HPDE6-E6E7 (cell line): ENCODE results near the gene SUPT3H.

Experiments
- DNase-seq: peaks from one replicate; pipeline ENCODE4 v3.0.0; 2011; ENCODE audit warnings: missing footprints; ENCODE audit errors: extremely low spot score

Gene SUPT3H

GRCh38 chr6:45003387-45003786, 374.3 kb downstream of the SUPT3H start:
- DNase-seq: no peak

GRCh38 chr6:45002390-45003105, 375.2 kb downstream of the SUPT3H start:
- DNase-seq: no peak

DNA sequence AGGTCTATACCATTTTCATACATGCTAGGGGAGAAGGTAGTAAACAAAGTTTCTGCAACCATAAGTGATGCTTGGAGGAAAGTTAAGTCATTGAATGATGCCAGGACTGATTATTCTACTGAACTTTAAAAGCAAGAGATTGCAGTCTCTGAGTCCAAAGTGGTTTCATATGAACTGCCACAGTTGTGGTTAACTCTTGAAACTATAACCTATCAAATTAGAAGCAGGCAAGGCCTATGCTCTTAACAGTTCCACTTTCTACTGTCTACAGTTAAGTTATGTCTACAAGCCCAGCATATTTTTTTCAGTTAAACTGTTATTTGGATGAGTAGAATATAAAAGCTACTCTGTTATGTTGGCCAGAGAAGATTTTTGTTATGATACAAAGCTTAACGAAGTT, 376.1 kb downstream of the SUPT3H start:
- no peak for DNase-seq

DNA sequence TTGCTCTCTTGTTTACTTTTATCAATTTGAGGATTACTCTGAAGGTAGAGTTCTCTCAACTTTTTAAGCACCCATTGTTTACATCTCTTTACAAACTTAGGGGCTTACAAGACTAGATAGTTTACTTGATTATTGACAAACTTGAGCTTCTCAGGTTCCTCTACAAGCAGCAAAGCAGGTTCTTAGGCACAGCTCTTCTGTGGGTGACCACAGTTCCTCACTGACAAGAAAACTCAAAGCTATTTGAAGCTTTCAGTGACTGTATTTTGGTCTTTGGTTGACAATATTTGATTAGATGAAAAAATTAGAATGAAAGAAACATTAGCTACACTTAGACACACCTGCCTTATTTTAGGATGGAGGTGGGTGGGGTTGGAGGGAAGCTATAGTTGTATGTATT, 376.9 kb downstream of the SUPT3H start:
- no peak for DNase-seq

- no peak for DNase-seq
Measured at GRCh38 chr6:44999066-44999465, 378.7 kb downstream of the SUPT3H start.

DNA sequence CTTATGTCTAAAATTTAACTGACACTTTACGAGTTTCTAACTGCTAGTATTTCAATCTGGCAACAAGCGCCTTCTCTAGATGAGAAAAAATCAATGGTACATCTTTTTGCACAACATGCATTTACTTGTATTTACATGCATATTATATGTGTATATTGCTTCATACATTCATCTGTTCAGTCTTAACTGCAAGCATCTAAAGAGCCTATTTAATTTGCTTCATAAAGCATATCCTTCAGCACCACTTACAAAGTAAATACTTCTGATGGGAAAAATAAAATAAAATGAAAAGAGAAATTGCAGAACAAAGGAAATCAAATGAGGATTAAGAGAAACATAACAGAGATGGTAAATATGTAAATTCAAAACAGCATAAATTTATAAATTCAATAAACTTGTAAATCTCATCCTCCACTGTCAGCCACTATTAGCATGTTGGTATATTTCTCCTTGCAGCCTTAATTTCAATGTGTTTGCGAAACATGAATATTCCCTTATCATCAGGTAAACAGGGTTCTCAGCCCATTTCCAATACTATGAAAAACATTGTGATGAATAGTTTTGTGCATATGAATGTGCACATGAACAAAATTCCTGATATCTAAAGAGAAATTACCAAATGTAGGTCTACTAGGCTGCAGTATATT, 382.1 kb downstream of the SUPT3H start:
- DNase-seq: no peak

- DNase-seq: no peak
Measured at GRCh38 chr6:44989391-44989790, 388.3 kb downstream of the SUPT3H start.

- no peak for DNase-seq
Measured at GRCh38 chr6:44985006-44985405, 392.7 kb downstream of the SUPT3H start.

DNA sequence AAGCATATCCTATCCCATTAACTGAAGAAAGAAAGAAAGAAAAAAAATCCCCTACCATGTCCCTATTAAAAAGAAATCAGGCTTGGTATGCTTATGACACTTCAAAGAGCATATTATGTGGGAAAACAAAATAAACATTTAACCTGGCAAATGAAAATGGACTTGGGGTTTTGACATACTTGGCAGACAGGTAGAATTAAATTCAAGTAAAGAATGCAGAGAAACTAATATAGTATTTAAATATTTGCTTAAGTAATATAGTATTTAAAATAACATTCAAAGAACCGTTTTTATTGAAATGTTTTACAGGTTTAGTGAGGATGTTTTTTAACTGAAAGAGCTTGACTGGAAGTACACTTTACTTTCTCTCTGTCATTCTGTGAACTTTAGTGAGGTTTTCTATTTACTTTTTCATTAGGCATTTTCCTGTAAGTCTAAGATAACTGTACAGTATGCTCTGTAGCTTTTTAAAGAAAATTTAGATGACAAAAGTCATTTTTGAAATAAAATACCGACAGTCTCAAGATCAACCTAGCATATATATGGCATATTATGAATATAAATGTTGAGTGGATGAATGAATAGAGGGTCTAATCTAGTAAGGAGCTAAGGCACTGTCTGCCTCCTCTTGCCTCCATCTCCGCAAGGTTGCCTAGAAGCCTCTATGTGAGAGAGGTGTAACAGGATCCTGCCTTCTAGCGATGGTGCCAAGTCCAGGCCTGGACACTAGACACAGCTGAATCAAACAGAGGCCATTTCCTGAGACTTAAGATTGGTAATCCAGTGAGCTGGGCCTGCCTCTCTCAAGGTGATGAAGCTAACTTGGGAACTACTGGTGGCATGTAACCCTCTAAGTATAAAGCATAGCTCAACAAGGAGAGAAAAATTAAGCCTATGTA, 394.0 kb downstream of the SUPT3H start:
- no peak for DNase-seq

DNA sequence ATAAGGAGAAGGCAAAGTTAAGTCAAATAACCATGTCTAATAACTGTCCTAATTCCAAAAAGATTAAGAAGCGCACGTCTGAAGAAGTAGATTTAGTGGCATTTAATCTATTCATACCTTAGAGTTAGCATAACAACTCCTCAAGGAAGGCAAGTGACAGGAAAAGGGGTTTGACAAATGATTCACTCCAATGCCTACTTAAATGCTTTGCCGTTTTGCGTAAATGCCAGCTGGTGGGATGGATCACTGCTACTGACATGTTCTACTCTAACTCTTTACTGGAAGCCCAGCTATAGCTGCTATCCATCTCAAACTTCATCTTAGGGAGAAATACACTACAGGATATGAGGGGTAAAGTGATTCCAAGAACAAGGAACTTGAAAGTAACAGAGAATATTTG, 396.9 kb downstream of the SUPT3H start:
- DNase-seq: no peak

- no peak for DNase-seq
Measured at GRCh38 chr6:44976677-44977641, 400.8 kb downstream of the SUPT3H start.

DNA sequence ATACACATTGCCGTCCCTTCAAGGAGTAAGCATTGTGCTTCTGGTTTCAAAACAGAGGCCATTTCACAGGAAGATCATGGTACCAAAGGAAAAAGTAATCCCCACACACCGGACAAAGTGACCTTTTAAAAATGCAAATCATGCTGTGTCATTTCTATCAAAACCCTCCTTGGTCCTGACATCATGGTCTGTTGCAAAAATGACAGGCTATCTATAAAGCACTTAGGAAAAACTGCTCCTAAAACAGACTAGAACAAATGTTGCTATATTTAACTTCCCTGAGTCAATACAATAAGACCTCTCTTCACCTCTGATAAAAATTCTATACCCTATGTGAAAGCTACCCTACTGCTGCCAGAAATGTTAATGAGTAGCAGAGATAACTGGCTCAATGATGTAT, 403.2 kb downstream of the SUPT3H start:
- no peak for DNase-seq

GRCh38 chr6:44972709-44973108, 405.0 kb downstream of the SUPT3H start:
- DNase-seq: no peak

GRCh38 chr6:44969446-44970185, 408.1 kb downstream of the SUPT3H start:
- no peak for DNase-seq

GRCh38 chr6:44967481-44967880, 410.3 kb downstream of the SUPT3H start:
- DNase-seq: no peak

DNA sequence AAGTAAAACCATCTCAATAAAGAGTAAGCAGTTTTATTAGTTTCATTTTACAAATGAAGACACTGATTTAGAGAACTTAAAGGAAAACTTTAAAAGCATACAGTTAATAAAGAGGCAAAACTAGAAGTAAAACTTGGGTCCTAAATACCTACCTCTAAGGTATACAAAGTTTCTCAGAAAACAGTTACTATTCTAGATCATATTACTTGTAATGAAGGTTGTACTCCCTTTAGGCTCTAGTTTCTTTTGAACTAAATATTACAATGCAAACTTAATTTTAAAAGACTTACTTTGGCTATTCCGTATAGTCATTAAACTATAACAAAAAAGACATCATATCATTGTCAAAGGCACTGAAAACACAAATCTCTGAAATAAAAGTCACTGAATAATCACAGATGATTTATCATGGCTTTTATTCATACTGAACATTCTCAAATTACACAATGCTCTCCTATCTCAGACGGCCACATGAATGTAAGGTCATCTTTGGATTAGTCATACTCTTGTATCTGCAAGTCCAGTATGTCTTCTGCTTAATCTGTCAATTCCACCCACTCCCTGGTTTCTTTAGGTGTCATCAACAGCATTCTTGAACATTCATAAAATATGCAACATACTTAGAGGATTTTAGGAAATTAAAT, 411.2 kb downstream of the SUPT3H start:
- peak; percentile 58 for DNase-seq

- DNase-seq: no peak
Measured at GRCh38 chr6:44965708-44966107, 412.0 kb downstream of the SUPT3H start.

DNA sequence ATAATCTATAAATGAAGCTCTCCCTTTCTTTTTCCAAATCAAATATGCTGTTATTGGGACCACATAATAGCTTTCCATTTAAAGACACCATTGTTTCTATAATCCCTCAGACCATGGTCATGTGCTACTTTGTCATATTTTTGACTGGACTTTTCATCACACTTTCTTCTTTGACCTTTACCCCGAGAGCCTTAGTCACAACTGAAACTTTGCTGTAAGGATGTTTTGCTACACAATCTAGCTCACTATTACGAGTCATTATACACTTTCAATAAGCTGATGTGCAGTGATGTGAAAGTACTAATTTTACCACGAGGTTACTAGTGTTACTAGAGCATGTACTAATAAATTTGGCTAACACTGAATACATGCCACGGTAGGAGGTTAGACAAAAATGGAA, 416.8 kb downstream of the SUPT3H start:
- no peak for DNase-seq

GRCh38 chr6:44959651-44960050, 418.1 kb downstream of the SUPT3H start:
- DNase-seq: no peak

DNA sequence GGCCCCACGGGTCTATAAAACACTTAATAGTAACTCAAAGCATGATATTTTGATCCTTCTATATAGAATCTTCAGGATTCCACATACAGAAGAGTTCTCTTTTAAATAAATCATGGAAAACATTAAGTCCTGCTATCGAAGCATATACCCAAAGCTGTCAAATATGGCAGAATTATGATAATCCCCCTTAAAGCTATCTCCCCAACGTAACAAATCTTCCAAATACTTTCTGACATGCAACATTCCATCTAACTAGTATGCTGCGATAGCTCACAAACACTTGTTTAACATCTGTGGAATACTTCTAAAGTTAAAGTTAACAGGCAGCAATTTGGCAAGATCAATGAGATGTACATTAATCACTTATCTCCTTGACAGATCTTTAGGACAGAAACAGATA, 420.6 kb downstream of the SUPT3H start:
- DNase-seq: no peak
